GM12864 (cell line): Measurements from ENCODE around the gene TMTC2.

Experiments
- DNase-seq: peaks from one replicate; pipeline ENCODE4 v3.0.0-alpha.2; 2011; ENCODE audit warnings: low read depth
- H3K4me3 ChIP-seq: 2 replicates; pipeline ENCODE4 v1.5.1; 2011; ENCODE audit warnings: mild to moderate bottlenecking, low read depth, low read length, control low read depth
- CTCF ChIP-seq: IDR thresholded peaks from 2 replicates; pipeline ENCODE4 v1.5.1; 2011; ENCODE audit warnings: low read depth, mild to moderate bottlenecking, moderate library complexity, low read length, control low read depth, inconsistent platforms; ENCODE audit errors: missing control alignments

TMTC2 gene

GRCh38 chr12:83040991-83041390, 354.3 kb downstream of the TMTC2 start:
- TF ChIP-seq CTCF = no peak
- no peak overlapping the region for H3K4me3 ChIP-seq
- no peak for DNase-seq

GRCh38 chr12:83042441-83043200, 355.9 kb downstream of the TMTC2 start:
- H3K4me3 ChIP-seq = no peak overlapping the region
- no peak for DNase-seq
- no peak for TF ChIP-seq CTCF

GRCh38 chr12:83044736-83045135, 358.0 kb downstream of the TMTC2 start:
- no peak for DNase-seq
- no peak overlapping the region for H3K4me3 ChIP-seq
- no peak for TF ChIP-seq CTCF

GRCh38 chr12:83046019-83046418, 359.3 kb downstream of the TMTC2 start:
- no peak for DNase-seq
- no peak overlapping the region for H3K4me3 ChIP-seq

GRCh38 chr12:83049306-83049705, 362.6 kb downstream of the TMTC2 start:
- TF ChIP-seq CTCF = no peak
- H3K4me3 ChIP-seq = no peak overlapping the region
- no peak for DNase-seq

More at GRCh38 chr12:83046019-83046418, 359.3 kb downstream of the TMTC2 start:
- TF ChIP-seq CTCF = no peak

GRCh38 chr12:83052890-83053541, 366.3 kb downstream of the TMTC2 start:
- H3K4me3 ChIP-seq = no peak overlapping the region
- TF ChIP-seq CTCF = no peak
- DNase-seq = no peak
